ENCODE measurements around the gene AWAT1.
"Not testable (repeated sequence)": the region's sequence is repeated elsewhere in the genome, so short reads cannot be mapped to it uniquely, and the experiment has no call there.

Gene AWAT1

DNA sequence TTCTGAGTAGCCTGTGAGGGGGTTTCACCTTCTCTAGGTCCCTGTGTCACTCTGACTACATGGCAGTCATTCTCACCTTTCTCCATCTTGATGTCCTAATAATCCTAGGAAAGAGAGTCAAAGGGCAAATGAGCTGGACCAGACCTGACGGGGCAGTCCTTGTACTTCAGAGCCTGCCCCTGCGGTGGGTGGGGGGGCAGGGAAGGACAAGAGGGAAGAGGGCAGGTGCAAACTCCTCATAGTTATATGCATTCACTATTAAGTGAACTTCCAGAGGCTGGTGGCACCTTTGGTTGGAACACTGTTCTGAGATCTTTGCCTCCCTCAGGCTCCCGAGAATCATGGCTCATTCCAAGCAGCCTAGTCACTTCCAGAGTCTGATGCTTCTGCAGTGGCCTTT is at the start of gene AWAT1:
Gene AWAT1, plus strand, starts transcription at position 301 of the 400 bp plus-strand sequence. Its CDS starts 41 bp downstream, at position 342.
- DNase-seq (ENCODE audit: low read depth in 2 of 2), result no peak

DNA sequence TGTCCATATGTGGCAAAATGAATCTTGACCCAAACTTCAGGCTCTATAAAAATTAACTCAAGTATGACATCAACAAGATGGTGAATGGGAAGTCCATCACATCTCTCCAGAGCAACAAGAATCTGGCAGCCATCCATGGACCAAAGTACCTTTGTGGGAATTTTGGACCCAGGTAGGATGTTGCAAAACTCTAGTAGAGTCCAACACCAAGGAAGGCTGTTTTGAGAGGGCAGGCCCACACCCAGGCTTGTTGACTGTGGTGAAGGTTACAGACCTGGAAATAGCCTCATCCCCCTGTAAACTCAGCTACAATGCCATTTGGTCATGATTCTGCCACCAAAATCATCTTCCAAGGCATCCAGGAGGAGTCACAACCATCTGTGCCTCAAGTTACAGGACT is 44.2 kb upstream of the AWAT1 start:
- DNase-seq (ENCODE audit: low read depth in 2 of 2), result no peak

DNA sequence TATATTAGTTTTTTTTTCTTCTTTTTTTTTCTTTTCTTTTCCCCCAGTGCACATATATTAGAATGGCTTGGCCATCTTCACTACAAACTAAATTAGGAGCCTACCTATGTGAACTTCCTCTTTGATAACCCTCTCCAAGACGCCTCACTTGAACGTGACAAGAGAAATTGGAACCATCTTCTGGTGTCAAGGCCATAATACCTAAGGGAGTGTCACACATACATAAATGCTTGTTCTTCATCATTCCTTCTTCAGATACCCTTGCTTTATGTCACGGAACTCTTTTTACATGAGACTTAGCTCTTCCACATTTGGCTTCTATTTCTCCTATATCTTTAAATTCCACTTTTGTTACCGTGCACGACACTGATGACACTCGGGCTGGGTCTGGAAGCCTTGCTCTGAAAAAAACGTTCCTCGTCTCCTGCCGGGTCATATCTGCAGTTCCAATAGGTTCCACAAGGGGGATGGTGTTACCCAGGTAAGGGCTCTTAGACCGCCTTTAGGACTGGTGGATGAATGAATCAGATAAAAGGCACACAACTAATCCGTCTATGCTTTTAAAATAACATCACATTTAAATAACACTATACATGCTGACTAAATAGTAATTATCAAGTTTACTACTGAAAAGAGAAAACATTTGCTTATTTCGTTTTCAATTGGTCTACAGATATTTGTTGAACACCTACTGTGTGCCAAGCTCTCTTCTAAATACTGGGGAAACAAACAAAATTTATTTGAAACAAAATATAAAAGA is 37.3 kb upstream of the AWAT1 start:
- peak; percentile 18 to 27 for DNase-seq (ENCODE audit: low read depth in 2 of 2)

GRCh38 chrX:70201732-70202131 is 32.7 kb upstream of the AWAT1 start:
- no peak for DNase-seq (ENCODE audit: low read depth in 2 of 2)

- no peak for DNase-seq (ENCODE audit: low read depth in 2 of 2)
Observed at GRCh38 chrX:70208479-70208878, 26.0 kb upstream of the AWAT1 start.

DNA sequence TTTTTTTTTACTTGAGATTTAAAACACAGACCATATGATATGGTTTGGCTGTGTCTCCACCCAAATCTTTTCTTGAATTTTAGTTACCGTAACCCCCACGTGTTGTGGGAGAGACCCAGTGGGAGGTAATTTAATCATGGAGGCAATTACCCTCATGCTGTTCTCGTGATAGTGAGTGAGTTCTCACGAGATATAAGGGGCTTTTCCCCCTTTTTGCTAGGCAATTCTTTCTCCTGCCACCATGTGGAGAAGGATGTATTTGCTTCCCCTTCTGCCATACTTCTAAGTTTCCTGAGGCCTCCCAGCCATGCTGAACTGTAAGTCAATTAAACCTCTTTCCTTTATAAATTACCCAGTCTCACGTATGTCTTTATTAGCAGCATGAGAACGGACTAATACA is 24.9 kb upstream of the AWAT1 start:
- not testable (repeated sequence) for DNase-seq (ENCODE audit: low read depth in 2 of 2)

DNA sequence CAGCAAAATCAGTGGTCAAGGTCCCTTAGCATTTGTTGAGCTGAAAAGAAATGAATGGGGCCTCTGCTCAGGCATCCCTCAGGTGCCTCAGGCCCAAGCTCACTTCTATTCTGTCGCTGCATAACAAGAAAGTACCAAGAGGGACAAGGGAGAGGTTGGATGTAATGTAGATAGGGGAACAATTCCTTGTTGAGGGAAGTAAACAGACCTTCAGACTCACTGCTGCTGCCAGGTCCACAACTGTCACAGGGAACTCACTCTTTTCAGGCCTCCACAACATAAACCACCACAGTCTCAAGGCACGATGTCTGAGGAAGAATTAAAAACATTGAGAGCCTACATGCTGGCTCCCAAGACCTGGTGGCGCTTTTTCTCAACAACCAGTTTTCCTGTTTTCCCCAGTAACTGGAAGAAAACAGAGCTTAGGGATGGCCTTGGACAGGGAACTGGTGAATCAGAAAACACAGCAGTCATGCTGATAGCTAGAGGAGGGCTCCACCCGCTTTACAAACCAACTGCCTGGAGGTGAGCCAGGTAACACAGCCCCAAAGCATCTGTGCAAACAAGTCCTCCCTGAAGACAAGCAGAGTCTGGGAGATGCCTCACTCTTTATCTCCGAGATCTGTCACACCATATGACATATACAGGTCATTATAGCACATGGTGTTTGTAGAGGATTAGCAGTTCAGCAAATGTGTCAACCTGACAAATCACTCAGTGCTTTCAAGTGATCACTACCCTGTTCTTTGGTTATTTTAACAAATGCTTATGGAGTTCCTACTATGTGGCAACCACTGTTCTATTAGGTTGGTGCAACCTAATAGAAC is 14.3 kb upstream of the AWAT1 start:
- no peak for DNase-seq (ENCODE audit: low read depth in 2 of 2)

- DNase-seq (ENCODE audit: low read depth in 2 of 2), result no peak
Observed at GRCh38 chrX:70226048-70226447, 8.4 kb upstream of the AWAT1 start.

GRCh38 chrX:70226687-70227086 is 7.8 kb upstream of the AWAT1 start:
- no peak for DNase-seq (ENCODE audit: low read depth in 2 of 2)

- DNase-seq (ENCODE audit: low read depth in 2 of 2), result no peak
Observed at GRCh38 chrX:70231666-70232065, 2.8 kb upstream of the AWAT1 start.

- no peak for DNase-seq (ENCODE audit: low read depth in 2 of 2)
Observed at GRCh38 chrX:70240751-70241150, 6.3 kb downstream of the AWAT1 start.

- no peak for DNase-seq (ENCODE audit: low read depth in 2 of 2)
Observed at GRCh38 chrX:70241501-70241900, 7.0 kb downstream of the AWAT1 start.

DNA sequence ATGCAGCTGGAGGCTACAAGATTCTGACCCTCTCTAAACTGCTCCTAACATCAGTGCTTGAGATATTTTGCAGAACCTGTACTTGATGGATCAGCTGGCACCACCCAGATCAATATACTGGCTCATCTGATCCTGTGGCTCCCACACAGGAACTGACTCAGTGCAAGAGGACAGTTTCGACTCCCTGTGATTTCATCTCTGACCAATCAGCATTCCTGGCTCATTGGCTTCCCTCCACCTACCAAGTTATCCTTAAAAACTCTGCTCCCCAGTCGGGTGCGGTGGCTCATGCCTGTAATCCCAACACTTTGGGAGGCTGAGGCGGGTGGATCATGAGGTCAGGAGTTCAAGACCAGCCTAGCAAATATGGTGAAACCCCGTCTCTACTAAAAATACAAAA is 9.1 kb downstream of the AWAT1 start:
- DNase-seq (ENCODE audit: low read depth in 2 of 2), result not testable (repeated sequence)

DNA sequence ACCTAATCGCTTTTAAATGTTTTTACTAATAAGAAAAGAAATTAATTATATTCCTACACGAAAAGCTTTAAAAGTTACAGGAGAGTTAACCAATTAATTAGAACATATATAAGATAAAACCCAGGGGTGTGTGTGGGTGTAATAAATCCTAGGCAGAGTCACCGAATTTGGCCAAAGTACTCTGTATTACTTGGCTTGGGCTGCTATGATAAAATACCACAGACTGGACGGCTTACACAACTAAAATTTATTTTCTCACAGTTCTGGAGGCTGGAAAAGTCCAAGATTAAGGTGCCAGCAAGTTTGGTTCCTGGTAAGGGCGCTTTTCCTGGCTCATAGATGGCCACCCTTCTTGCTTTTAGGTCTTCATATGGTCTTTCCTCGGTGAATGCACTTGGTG is 10.4 kb downstream of the AWAT1 start:
- no peak for DNase-seq (ENCODE audit: low read depth in 2 of 2)

DNA sequence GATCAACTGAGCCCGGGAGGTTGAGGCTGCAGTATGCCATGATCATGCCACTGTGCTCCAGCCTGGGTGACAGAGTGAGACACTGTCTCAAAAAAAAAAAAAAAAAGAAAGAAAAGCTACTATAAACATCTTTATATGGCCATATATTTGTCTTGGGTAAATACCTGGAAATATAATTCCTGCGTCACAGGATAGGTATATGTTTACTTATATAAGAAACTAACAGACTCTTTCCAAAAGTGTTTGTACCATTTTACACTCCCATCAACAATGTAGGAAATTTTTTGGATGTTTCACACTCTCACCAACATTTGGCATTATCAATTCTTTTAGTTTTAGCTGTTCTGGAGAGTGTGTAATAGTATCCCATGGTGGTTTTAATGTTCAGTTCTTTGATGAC is 12.8 kb downstream of the AWAT1 start:
- DNase-seq (ENCODE audit: low read depth in 2 of 2), result no peak

DNA sequence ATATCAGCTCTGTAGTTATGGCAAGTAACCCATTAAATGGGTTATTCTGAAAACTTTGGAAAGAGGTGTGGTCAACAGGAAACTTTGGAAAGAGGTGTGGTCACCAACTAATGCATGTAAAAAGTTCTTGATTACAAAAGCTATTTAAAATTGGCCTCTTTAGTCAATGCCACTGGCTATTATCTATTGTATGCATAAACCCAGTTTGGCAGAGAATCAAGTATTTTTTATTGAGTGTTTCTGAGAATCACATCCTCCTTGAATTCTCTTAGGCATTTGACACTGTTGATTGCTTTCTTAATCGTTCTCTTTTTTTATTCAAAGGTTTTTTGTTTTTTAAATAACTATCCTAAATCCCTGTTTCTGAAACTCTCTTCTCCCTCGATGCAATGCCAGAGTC is 18.0 kb downstream of the AWAT1 start:
- DNase-seq (ENCODE audit: low read depth in 2 of 2), result no peak

DNA sequence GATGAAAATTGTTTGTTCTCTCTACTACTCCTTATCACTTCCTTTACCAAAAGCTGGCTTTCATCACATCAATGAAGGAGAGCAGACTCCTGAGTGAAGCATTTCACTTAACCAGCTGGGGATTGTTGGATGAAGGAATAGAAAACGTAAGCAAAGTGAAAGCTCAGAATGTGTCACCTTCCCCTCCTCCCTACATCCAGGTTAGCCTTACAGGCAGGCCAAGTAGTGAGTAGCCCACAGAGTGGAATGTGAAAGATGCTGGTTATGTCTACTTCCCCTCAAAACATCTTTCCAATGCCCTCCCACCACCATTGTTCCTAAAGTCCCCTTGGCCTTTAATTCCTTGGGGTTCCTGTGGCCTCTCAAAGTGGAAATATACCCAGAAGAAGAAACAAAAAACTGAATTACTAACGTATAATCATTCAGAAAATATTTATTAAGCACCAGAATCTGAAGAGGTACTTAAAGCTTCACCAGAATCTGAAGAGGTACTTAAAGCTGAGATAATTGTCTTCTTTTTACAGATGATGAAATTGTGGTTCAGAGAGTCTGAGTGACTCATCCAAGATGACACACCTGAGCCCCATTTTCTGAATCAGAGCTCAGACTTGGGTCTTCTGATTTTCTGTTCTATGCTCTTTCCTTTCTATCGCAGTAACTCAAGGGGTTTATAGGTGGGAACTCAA is 19.1 kb downstream of the AWAT1 start:
- DNase-seq (ENCODE audit: low read depth in 2 of 2), result no peak

- DNase-seq (ENCODE audit: low read depth in 2 of 2), result no peak
Observed at GRCh38 chrX:70254063-70254400, 19.6 kb downstream of the AWAT1 start.

DNA sequence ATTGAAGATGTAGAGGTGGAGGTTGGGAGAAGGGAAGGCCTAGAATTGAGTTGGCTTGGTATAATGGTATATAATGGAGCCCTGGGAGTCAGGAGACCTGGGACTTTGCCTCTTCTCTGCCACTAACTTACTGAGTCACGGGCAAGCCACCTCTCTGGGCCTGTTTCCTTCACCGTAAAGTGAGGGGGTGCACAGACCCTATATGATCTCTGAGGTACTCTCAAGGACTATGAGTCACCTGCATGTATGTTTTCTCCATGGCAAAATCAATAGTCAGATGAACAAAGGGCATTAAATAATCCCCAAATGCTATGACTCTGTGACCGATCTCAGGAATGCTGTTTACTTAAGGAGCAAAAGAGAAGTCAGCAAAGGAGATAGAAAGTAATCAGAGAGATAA is 20.5 kb downstream of the AWAT1 start:
- DNase-seq (ENCODE audit: low read depth in 2 of 2), result no peak

DNA sequence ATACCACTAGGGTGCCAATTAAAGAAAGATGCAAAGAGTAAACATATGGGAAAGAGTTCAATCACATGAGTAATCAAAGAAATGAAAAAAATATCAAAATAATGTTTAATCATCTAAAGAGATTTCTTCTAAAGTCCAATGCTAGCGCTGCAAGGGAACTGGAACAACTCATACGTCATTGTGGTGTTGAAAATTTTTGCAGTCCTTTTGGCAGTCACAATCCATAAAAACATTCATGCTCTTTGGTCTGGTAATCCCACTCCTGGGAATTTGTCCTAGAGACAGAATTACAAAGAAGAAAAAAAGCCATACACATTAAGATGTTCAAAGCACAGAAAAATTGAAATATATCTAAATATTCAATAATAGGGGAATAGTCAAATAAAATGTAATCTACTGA is 21.0 kb downstream of the AWAT1 start:
- DNase-seq (ENCODE audit: low read depth in 2 of 2), result no peak

DNA sequence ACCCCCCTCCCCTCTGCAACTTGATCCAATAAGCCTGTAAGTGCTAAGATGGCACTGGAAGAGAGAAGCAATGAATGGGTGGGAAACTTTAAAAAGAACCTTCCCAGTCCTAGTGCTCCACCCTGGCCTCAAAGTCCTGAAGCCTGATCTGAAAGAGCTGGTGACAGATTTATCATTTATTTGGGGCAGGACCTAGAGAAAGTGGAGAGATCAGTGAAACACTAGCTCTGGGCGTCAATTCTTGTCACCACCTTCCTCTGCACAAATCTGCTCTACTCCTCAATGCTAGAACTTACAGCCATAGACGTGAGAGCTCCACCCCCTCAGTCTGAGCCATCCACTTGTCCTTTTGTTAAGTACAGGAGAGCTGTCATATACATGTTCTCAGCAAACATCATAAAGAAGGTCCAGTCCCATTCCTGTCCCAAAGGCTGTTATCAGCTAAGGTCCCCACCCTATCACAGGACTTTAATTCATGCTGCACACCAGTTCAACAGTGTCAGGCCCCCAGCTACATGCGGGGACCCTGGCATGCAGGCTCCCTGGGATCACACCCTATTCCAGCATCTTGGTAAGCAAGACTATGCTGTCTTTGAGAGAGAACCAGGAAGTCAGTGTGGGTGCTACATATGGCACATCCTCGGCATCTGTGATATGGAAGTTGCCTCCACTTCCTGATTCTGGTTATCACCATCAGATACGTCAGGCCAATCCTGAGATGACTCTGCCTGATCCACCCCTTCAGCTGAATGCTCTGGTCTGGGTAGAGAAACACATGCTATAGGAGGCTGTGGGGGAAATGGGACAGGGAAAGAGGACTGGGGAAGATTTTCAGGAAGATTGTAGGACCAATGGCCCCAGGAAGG is 23.2 kb downstream of the AWAT1 start:
- DNase-seq (ENCODE audit: low read depth in 2 of 2), result no peak

GRCh38 chrX:70260104-70260503 is 25.6 kb downstream of the AWAT1 start, which contains the start of gene P2RY4:
P2RY4 (minus strand) TSS chrX:70260204; CDS start chrX:70259624, 580 bp downstream.
- no peak for DNase-seq (ENCODE audit: low read depth in 2 of 2)

Measured in activated CD8-positive, alpha-beta memory T cell treated with anti-CD3 and anti-CD28 coated beads for 4 hours (primary cell).